ENCODE results near the gene RBM5.

Gene RBM5

GRCh38 chr3:50133283-50133615, 44.5 kb downstream of the RBM5 start:
- TF ChIP-seq ZFX (IDR thresholded peaks at IDR 0.05) (no peak), CTCF (conservative IDR thresholded peaks at IDR 0.05) (no peak)
- no peak overlapping the region for H3K27ac ChIP-seq

GRCh38 chr3:50134367-50134766, 45.6 kb downstream of the RBM5 start:
- no peak for TF ChIP-seq CTCF (conservative IDR thresholded peaks at IDR 0.05)
- no peak for TF ChIP-seq ZFX (IDR thresholded peaks at IDR 0.05)
- no peak overlapping the region for H3K27ac ChIP-seq

- TF ChIP-seq ZFX (IDR thresholded peaks at IDR 0.05) (no peak), CTCF (conservative IDR thresholded peaks at IDR 0.05) (no peak)
- H3K27ac ChIP-seq: no peak overlapping the region
Observed at GRCh38 chr3:50135964-50136363, 47.2 kb downstream of the RBM5 start.

- H3K27ac ChIP-seq: no peak overlapping the region
Observed at GRCh38 chr3:50136714-50137405, 48.1 kb downstream of the RBM5 start.

GRCh38 chr3:50137531-50137930, 48.8 kb downstream of the RBM5 start:
- no peak overlapping the region for H3K27ac ChIP-seq
- TF ChIP-seq CTCF (conservative IDR thresholded peaks at IDR 0.05): no peak
- TF ChIP-seq ZFX (IDR thresholded peaks at IDR 0.05): no peak

More at GRCh38 chr3:50136714-50137405, 48.1 kb downstream of the RBM5 start:
- no peak for TF ChIP-seq ZFX (IDR thresholded peaks at IDR 0.05)
- no peak for TF ChIP-seq CTCF (conservative IDR thresholded peaks at IDR 0.05)

GRCh38 chr3:50138266-50139200, 49.8 kb downstream of the RBM5 start:
- TF ChIP-seq ZFX (IDR thresholded peaks at IDR 0.05) (no peak), CTCF (conservative IDR thresholded peaks at IDR 0.05) (no peak)
- H3K27ac ChIP-seq: no peak overlapping the region

GRCh38 chr3:50139308-50139707, 50.6 kb downstream of the RBM5 start:
- TF ChIP-seq ZFX (IDR thresholded peaks at IDR 0.05) (no peak), CTCF (conservative IDR thresholded peaks at IDR 0.05) (no peak)
- H3K27ac ChIP-seq: no peak overlapping the region

All from C4-2B (cell line).